ENCODE results near the gene SLC37A4. TPM values are rescaled to one million over a fixed set of nuclear protein-coding genes. Genes with fewer than 3 reads are reported as not detected.
"Not testable (repeated sequence)": the region's sequence is repeated elsewhere in the genome, so short reads cannot be mapped to it uniquely, and the experiment has no call there.

The SLC37A4 gene
- polyA plus RNA-seq, 3 donors, result 7.4 to 37.9 (median 13.2) TPM

GRCh38 chr11:118996926-118997626 is 33.6 kb downstream of the SLC37A4 start:
- no peak overlapping the region for H3K27ac ChIP-seq (ENCODE audit: low read depth, low read length)
- WGBS, 3 donors, result 9 to 29% (median 11%) methylated on average over 22 of the region's 22 CpGs

- 95 to 96% (median 95%) methylated on average over 31 to 44 of the region's 44 CpGs for WGBS, 3 donors
- not testable (repeated sequence) for H3K27ac ChIP-seq (ENCODE audit: low read depth, low read length)
Measured at GRCh38 chr11:118991486-118992038, 39.1 kb downstream of the SLC37A4 start.

- WGBS, 3 donors, result 92% methylated on average over 5 of the region's 5 CpGs
- no peak overlapping the region for H3K27ac ChIP-seq (ENCODE audit: low read depth, low read length)
Measured at GRCh38 chr11:118988280-118988679, 42.4 kb downstream of the SLC37A4 start.

- WGBS, 3 donors, result 64 to 82% (median 74%) methylated on average over 2 of the region's 2 CpGs
- no peak overlapping the region for H3K27ac ChIP-seq (ENCODE audit: low read depth, low read length)
Measured at GRCh38 chr11:118984825-118985224, 45.9 kb downstream of the SLC37A4 start.

- H3K27ac ChIP-seq (ENCODE audit: low read depth, low read length), result not testable (repeated sequence)
- WGBS, 3 donors, result 70 to 79% (median 76%) methylated on average over 8 of the region's 8 CpGs
Measured at GRCh38 chr11:118984337-118984736, 46.3 kb downstream of the SLC37A4 start.

GRCh38 chr11:118980191-118980881 is 50.3 kb downstream of the SLC37A4 start:
- 20 to 34% (median 27%) methylated on average over 21 of the region's 21 CpGs for WGBS, 3 donors
- H3K27ac ChIP-seq (ENCODE audit: low read depth, low read length), result no peak overlapping the region

- no peak overlapping the region for H3K27ac ChIP-seq (ENCODE audit: low read depth, low read length)
- whole genome bisulfite sequencing, 3 donors, result 45 to 59% (median 57%) methylated on average over 9 of the region's 9 CpGs
Measured at GRCh38 chr11:118979434-118979833, 51.2 kb downstream of the SLC37A4 start.

- 81 to 82% (median 82%) methylated on average over 15 of the region's 15 CpGs for WGBS, 3 donors
Measured at GRCh38 chr11:118975771-118976709, 54.6 kb downstream of the SLC37A4 start.

More at GRCh38 chr11:118975771-118976709, 54.6 kb downstream of the SLC37A4 start:
- no peak overlapping the region for H3K27ac ChIP-seq (ENCODE audit: low read depth, low read length)

Other genes starting within 250 kb of the SLC37A4 start
- 10 to 100 TPM; 11.9 to 28.7 (median 16.8) TPM for gene DDX6, start 239.7 kb downstream of the SLC37A4 start, polyA plus RNA-seq
- gene CXCR5, start 147.0 kb downstream of the SLC37A4 start, polyA plus RNA-seq, result under 1 TPM; 0.22 to 1.00 (median 0.46) TPM
- 10 to 100 TPM; 13.9 to 28.9 (median 22.8) TPM for gene BCL9L, start 105.0 kb downstream of the SLC37A4 start, polyA plus RNA-seq
- gene UPK2, start 74.6 kb downstream of the SLC37A4 start, polyA plus RNA-seq, result under 1 TPM in 2 of 3 donors, not detected in 1; 0.14 to 0.16 TPM
- not detected for gene FOXR1, start 59.1 kb downstream of the SLC37A4 start, polyA plus RNA-seq
- gene CENATAC, start 32.7 kb downstream of the SLC37A4 start, polyA plus RNA-seq, result 10 to 100 TPM in 2 of 3 donors, 1 to 10 TPM in 1; 6.1 to 28.3 (median 13.7) TPM
- gene RPS25, start 12.5 kb downstream of the SLC37A4 start, polyA plus RNA-seq, result 1,000 to 10,000 TPM; 1,274 to 4,411 (median 1,949) TPM
- 10 to 100 TPM; 24.1 to 48.4 (median 46.6) TPM for gene TRAPPC4, start 12.1 kb downstream of the SLC37A4 start, polyA plus RNA-seq
- 10 to 100 TPM; 37.7 to 73.2 (median 41.1) TPM for gene HYOU1, start 26.3 kb upstream of the SLC37A4 start, polyA plus RNA-seq
- 10 to 100 TPM; 20.5 to 35.2 (median 30.7) TPM for gene VPS11, start 36.9 kb upstream of the SLC37A4 start, polyA plus RNA-seq
- gene HMBS, start 54.0 kb upstream of the SLC37A4 start, polyA plus RNA-seq, result 10 to 100 TPM; 13.7 to 23.3 (median 14.7) TPM
- gene DPAGT1, start 71.0 kb upstream of the SLC37A4 start, polyA plus RNA-seq, result 10 to 100 TPM; 20.0 to 28.9 (median 24.0) TPM
- 1 to 10 TPM; 3.1 to 6.7 (median 5.2) TPM for gene C2CD2L, start 76.5 kb upstream of the SLC37A4 start, polyA plus RNA-seq
- 10 to 100 TPM in 1 of 3 donors, 1 to 10 TPM in 2; 9.1 to 15.4 (median 9.7) TPM for gene HINFP, start 90.7 kb upstream of the SLC37A4 start, polyA plus RNA-seq
- under 1 TPM; 0.01 to 0.34 (median 0.06) TPM for gene ABCG4, start 118.2 kb upstream of the SLC37A4 start, polyA plus RNA-seq
- 10 to 100 TPM in 2 of 3 donors, 1 to 10 TPM in 1; 7.1 to 15.4 (median 10.3) TPM for gene NLRX1, start 137.8 kb upstream of the SLC37A4 start, polyA plus RNA-seq
- gene NHERF4, start 154.6 kb upstream of the SLC37A4 start, polyA plus RNA-seq, result under 1 TPM; 0.17 to 0.27 (median 0.22) TPM
- 1 to 10 TPM; 1.7 to 7.3 (median 5.8) TPM for gene CBL, start 175.5 kb upstream of the SLC37A4 start, polyA plus RNA-seq